ENCODE results near the gene STAC.

- no peak for TF ChIP-seq CTCF (IDR thresholded peaks at IDR 0.05)
- TF ChIP-seq POLR2A (IDR thresholded peaks at IDR 0.05), result no peak
Measured at GRCh38 chr3:36379872-36380220, 458 bp upstream of the STAC start.

Data from stomach (tissue), 4 donors.